NCI-H1694 (cell line): ENCODE results near the gene ZNF124.
"Not testable (repeated sequence)": the region's sequence is repeated elsewhere in the genome, so short reads cannot be mapped to it uniquely, and the experiment has no call there.

Source experiments
- DNase-seq: peaks from one replicate; lab custom pipeline; 2025; lab: John Stamatoyannopoulos, UW

ZNF124 gene

DNA sequence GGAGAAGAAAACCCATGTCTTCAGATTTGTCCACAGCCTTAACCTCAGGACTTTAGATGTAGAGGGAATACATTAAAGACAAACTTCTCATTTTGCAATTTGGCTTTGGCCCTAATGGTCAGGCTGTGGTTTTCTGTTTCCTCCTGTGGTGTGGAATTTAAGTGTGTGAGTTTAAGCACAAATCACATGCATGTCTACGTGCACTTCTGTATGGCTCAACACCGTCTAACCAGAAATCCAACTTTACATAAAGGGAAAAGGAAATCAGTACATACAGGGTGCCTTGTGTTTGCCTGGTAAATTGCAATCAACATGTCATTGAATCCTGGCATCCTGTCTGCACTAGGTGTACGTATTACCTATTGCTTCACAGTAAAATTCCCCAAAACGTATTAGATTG lies 1.2 kb upstream of the ZNF124 start:
- DNase-seq: no peak

GRCh38 chr1:247171443-247171842 lies 377 bp downstream of the ZNF124 start:
- not testable (repeated sequence) for DNase-seq

- no peak for DNase-seq
Measured at GRCh38 chr1:247165674-247166073, 6.1 kb downstream of the ZNF124 start.

DNA sequence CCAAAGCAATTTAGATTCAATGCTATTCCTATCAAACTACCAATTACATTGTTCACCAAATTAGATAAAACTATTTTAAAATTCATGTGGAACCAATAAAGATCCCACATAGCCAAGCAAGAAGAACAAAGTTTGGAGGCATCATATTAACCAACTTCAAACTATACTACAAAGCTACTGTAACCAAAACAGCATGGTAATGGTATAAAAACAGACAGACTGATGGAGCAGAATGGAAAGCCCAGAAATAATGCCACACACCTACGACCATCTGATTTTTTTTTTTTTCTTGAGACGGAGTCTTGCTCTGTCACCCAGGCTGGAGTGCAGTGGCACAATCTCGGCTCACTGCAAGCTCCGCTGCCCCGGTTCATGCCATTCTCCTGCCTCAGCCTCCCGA lies 7.1 kb downstream of the ZNF124 start:
- no peak for DNase-seq

- DNase-seq: no peak
Measured at GRCh38 chr1:247156787-247157232, 15.0 kb downstream of the ZNF124 start.

- DNase-seq: no peak
Measured at GRCh38 chr1:247147781-247148180, 24.0 kb downstream of the ZNF124 start.

- DNase-seq: not testable (repeated sequence)
Measured at GRCh38 chr1:247147120-247147519, 24.7 kb downstream of the ZNF124 start.

- DNase-seq: no peak
Measured at GRCh38 chr1:247146671-247147070, 25.1 kb downstream of the ZNF124 start.

DNA sequence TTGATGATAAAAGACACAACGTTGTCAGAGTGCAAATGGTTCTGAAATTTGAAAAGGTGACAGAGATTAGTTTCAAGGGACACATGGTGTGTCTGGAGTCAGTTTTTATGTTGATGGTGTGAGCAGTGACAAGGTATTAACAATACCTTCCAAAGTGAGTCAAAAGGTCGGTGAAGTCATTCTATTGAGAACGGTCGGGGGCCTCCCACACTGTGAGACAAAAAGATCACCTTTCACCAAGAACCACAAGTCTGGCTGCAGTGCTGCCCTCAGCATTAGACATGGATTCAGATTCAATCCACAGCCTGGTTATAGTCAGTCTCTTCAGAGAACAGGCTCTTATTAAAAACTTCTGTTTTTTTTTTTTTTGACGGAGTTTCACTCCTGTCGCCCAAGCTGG lies 26.5 kb downstream of the ZNF124 start:
- DNase-seq: no peak

DNA sequence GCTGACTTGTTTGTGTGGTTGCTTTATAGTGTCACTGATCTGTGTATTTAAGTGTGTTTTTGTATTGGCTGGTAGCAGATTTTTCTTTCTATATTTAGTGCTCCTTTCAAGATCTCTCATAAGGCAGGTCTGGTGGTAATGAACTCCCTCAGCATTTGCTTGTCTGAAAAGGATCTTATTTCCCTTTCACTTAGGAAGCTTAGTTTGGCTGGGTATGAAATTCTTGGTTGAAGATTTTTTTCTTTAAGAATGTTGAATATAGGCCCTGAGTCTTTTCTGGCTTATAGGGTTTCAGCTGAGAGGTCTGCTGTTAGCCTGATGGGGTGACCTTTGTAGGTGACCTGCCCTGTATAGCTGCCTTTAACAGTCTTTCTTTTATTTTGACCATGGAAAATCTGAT lies 32.3 kb downstream of the ZNF124 start:
- not testable (repeated sequence) for DNase-seq

- DNase-seq: no peak
Measured at GRCh38 chr1:247131236-247131635, 40.6 kb downstream of the ZNF124 start.

GRCh38 chr1:247127519-247128282 lies 44.1 kb downstream of the ZNF124 start:
- not testable (repeated sequence) for DNase-seq

DNA sequence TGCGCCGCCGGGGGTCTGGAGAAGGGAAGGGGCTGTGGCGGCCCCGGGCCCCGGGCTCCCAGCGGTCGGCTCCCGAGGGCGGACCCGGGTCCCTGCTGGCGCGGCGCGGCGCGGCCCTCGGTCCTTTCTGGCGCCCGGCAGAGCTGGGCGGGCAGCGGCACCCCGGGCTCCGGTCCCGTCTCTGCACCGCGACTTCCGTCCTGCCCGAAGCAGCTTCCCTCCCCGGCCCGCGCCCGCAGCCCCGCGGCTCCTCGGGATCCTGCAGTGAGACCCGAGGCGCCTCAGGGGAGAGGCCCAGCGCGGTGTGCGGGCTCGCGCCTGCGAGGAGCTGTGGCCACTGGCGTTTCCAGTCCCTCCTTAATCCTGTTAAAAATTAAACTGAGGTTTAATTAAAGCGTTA lies 45.2 kb downstream of the ZNF124 start:
- not testable (repeated sequence) for DNase-seq

GRCh38 chr1:247126166-247126565 lies 45.7 kb downstream of the ZNF124 start:
- not testable (repeated sequence) for DNase-seq

DNA sequence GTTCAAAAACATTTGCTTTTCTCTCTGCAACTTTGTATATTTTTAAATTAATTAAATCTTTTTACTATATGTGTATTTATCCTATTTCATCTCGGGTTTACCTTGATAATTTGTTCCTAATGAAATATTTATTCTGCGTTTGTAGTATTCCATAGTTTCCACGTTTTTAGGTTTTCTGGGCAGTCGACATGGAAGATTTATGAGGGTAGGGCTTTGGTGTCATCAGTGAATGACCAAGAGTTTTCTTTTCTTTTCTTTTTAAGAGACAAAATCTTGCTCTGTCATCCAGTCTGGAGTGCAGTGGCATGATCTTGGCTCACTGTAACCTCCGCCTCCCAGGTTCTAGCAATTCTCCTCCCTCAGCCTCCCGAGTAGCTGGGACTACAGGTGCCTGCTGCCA lies 50.4 kb downstream of the ZNF124 start:
- DNase-seq: no peak

DNA sequence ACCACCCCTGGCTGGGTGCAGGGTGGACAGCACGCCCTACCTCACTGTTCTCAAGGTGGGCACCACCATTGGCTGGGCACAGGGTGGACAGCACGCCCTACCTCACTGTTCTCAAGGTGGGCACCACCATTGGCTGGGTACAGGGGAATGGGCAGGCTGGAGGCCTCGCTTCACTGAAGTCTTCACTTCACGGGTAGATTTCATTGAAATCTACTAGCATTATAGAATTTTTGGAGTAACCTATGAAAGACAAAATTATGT lies 51.5 kb downstream of the ZNF124 start:
- DNase-seq: not testable (repeated sequence)

DNA sequence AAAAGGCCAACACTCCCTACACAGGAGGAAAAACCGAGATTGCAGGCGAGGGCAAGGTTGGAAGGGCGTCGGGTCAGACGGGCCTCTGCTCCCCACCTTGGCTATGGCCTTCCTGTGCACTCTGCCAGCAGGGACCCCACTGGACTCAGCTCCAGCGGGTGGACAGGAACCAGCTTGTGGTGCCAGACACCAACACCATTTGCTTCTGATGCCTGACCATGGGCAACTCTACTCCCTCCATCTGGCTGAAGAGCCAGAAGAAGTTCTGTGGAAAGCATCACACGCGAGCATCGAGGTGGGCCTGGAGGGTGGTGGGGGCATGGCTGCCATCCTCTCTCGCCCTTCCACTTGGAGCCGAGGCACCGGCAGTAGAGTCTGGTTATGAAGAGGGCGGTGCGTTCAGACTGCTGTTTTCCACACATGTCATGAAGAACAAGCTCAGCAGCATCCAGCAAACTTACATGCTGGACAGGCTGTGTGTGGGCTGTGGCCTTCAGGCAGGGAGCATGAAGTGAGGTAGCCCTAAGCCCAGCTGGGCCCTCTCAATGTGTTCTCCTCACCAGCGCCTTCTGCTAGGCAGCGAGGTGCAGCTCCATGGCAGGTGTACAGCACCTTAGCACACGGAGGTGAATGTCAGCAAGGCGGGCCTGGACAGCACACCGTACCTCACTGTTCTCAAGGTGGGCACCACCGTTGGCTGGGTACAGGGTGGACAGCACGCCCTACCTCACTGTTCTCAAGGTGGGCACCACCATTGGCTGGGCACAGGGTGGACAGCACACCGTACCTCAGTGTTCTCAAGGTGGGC lies 52.0 kb downstream of the ZNF124 start:
- DNase-seq: no peak

GRCh38 chr1:247118946-247119446 lies 52.8 kb downstream of the ZNF124 start:
- no peak for DNase-seq

DNA sequence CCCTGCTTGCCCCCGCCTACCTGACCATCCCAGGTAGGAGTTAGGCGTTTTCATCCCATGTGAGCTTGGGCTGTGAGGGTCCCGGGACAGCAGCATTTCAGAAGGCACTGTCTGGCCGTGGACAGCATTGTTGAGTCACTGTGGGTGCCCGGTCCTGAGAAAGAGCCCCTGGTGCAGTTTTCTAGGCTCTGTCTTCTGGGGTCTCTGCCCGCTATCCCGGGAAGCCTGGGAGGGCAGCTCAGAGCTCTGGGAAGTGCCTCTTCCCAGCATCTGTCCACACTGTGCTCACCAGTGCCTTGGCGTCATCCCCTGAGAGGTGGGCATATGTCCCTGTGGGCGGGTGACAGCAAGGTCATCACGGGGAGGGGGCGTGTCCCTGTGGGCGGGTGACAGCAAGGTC lies 56.3 kb downstream of the ZNF124 start:
- no peak for DNase-seq

GRCh38 chr1:247115141-247115510 lies 56.7 kb downstream of the ZNF124 start:
- DNase-seq: no peak

DNA sequence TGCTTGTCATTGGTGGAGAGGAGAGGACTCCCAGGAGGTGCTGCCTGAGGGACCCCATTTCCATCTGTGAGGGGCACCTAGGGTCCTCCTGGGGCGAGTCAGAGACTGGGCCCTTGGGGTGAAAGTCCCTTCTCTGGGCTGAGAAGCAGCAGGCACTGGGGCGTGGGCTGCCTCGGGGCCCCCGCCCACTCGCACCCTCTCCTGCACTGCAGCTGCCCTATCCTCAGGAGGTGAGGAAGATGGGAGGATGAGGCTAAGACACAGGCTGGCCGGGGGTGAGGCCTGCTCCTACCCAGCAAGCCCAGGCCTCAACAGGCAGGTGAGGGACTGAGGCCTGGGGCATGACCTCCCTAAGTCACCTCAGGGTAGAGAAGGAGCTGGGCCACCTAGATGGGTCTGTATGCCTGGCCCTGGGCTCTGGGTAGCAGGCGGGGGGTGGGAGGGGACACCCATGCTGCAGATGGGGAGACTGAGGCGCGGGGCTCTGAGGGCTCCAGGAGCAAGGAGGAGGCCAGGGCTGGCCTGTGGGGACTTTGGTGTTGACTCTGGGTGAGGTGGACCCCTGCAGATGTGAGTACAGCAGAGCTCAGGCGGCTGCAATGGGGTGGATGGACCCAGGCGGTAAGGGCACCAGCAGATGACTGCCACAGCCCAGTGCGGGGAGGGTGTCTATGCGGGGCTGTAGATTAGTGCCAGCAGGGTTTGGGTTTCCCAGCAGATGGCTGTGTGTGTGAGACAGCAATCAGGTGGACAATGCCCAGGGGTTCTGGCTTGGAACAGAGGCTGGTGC lies 57.3 kb downstream of the ZNF124 start:
- no peak for DNase-seq

GRCh38 chr1:247113733-247114271 lies 58.0 kb downstream of the ZNF124 start:
- DNase-seq: no peak
